Suprapubic skin (tissue), 4 donors: Measurements from ENCODE around the gene CCL19.

Source experiments
- EP300 ChIP-seq: sonication (generic); formaldehyde crosslinking; IDR thresholded peaks from one replicate; pipeline ENCODE4 v1.6.1; 2017; ENCODE audit warnings: antibody characterized with exemption
- POLR2A ChIP-seq, 2 donors: fragments of 450-650 bp; IDR thresholded peaks; one replicate each; pipeline ENCODE4 v1.6.1; 2017; ENCODE audit warnings: antibody characterized with exemption in 2 of 2, mild to moderate bottlenecking in 2 of 2, moderate library complexity in 2 of 2
- POLR2AphosphoS5 ChIP-seq, 3 donors: sonication (generic); formaldehyde crosslinking; IDR thresholded peaks; one replicate each; pipeline ENCODE4 v1.6.1; 2017; ENCODE audit warnings: antibody characterized with exemption in 3 of 3
- TF ChIP-seq, protein P1 (sequence below), 2 donors: fragments of 200-600 bp in 1 of 2; fragments of 450-650 bp in 1 of 2; sonication (generic) in 1 of 2; IDR thresholded peaks; one replicate each; pipeline ENCODE4 v1.5.1; 2016 to 2019; ENCODE audit warnings: antibody characterized with exemption in 2 of 2, mild to moderate bottlenecking in 1 of 2, moderate library complexity in 1 of 2

DNA sequence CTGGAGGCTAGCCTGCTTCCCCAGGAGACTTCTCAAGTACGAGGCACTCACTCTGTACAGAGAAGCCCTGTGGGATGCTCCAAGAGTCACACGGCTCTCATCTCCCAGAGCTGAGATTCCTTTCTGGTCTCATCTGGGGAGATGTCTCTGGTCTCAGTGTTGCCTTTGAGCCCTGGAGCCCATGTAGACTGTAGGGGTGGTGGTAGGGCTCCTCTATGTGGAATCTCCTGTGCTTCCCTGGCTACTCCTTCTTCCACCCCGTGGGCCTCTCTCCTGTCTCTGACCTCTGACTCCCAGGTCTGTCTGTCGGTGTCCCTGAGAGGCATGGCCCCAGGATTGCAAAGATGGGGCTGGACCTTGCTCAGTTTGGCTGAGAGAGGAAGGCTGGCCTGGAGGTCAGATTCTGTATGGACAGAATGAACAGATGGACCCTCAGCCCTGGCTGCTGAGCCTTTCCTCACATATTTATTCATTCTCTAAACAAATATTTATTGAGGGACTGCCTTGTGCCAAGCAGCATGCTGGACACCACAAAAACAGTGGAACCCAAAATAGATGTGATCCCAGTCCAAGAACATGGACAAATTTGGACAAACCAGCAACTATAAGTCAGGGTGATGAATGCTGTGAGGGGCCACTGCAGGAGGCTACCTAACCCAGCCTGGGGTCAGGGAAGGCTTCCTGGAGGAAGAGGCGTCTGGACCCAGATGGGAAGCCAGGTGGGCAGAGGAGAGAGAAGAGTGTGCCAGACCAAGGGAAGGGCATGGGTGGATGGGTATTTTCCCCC is 2.6 kb downstream of the CCL19 start:
- TF ChIP-seq EP300 (no peak), POLR2AphosphoS5 (IDR thresholded peaks at IDR 0.05) (no peak), POLR2A (IDR thresholded peaks at IDR 0.05) (no peak)
- TF ChIP-seq, protein P1, sequence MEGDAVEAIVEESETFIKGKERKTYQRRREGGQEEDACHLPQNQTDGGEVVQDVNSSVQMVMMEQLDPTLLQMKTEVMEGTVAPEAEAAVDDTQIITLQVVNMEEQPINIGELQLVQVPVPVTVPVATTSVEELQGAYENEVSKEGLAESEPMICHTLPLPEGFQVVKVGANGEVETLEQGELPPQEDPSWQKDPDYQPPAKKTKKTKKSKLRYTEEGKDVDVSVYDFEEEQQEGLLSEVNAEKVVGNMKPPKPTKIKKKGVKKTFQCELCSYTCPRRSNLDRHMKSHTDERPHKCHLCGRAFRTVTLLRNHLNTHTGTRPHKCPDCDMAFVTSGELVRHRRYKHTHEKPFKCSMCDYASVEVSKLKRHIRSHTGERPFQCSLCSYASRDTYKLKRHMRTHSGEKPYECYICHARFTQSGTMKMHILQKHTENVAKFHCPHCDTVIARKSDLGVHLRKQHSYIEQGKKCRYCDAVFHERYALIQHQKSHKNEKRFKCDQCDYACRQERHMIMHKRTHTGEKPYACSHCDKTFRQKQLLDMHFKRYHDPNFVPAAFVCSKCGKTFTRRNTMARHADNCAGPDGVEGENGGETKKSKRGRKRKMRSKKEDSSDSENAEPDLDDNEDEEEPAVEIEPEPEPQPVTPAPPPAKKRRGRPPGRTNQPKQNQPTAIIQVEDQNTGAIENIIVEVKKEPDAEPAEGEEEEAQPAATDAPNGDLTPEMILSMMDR (IDR thresholded peaks at IDR 0.05): no peak
